GM10248 (cell line): Measurements from ENCODE around the gene ANKRD65.

Experiments used
- CTCF ChIA-PET: fragments of 300-600 bp; sonication (Branson Sonifier 250); formaldehyde crosslinking; extraction: SDS; loops from one replicate; lab custom pipeline; 2021; ENCODE audit warnings: antibody characterized with exemption; lab: Yijun Ruan, JAX
- POLR2A ChIA-PET: fragments of 350-650 bp; sonication (Branson Sonifier 250); formaldehyde crosslinking; extraction: SDS; loops from one replicate; lab custom pipeline; 2020; ENCODE audit warnings: antibody characterized with exemption; lab: Yijun Ruan, JAX
- DNase-seq: peaks from one replicate; pipeline ENCODE4 v3.0.0; 2012; ENCODE audit errors: extremely low spot score
- CTCF ChIP-seq: IDR thresholded peaks from 2 replicates; pipeline ENCODE4 v1.5.1; 2012; ENCODE audit warnings: mild to moderate bottlenecking, low read depth; ENCODE audit errors: extremely low read depth, missing control alignments, control extremely low read depth

Gene ANKRD65

GRCh38 chr1:1395166-1395565, 25.9 kb downstream of the ANKRD65 start:
- ChIA-PET POLR2A (no interaction called here), CTCF (interaction anchor here (1.3 kb wide), 1 partner anchor 45 kb away, joined by 3 read pairs; no protein-coding TSS in a partner anchor)
- DNase-seq, result no peak
- TF ChIP-seq CTCF, result no peak

- POLR2A ChIA-PET, result no interaction called here
- CTCF ChIA-PET, result no interaction called here
- no peak for DNase-seq
- no peak for TF ChIP-seq CTCF
Observed at GRCh38 chr1:1394116-1394515, 27.0 kb downstream of the ANKRD65 start.

- TF ChIP-seq CTCF, result no peak
- no peak for DNase-seq
- ChIA-PET CTCF (no interaction called here), POLR2A (no interaction called here)
Observed at GRCh38 chr1:1393428-1393827, 27.6 kb downstream of the ANKRD65 start.

GRCh38 chr1:1393014-1393413, 28.1 kb downstream of the ANKRD65 start:
- DNase-seq, result no peak
- TF ChIP-seq CTCF, result no peak
- ChIA-PET POLR2A (no interaction called here), CTCF (interaction anchor here (2.2 kb wide), 1 partner anchor 21 kb away, joined by 5 read pairs; no protein-coding TSS in a partner anchor)

GRCh38 chr1:1391225-1391624, 29.9 kb downstream of the ANKRD65 start:
- CTCF ChIA-PET, result interaction anchor here (1.0 to 2.2 kb wide), 7 partner anchors 9 to 113 kb away, joined by 3 to 6 read pairs (median 3); partner anchors contain the start of gene AURKAIP1
- POLR2A ChIA-PET, result no interaction called here
- DNase-seq, result no peak
- no peak for TF ChIP-seq CTCF

- ChIA-PET CTCF (interaction anchor here (1.0 to 1.5 kb wide), 3 partner anchors 10 to 16 kb away, joined by 3 to 6 read pairs (median 4); partner anchors contain the start of gene AURKAIP1), POLR2A (no interaction called here)
- TF ChIP-seq CTCF, result no peak
- DNase-seq, result no peak
Observed at GRCh38 chr1:1390675-1391074, 30.4 kb downstream of the ANKRD65 start.

GRCh38 chr1:1388078-1388472, 33.0 kb downstream of the ANKRD65 start:
- no peak for DNase-seq
- POLR2A ChIA-PET, result interaction anchor here (1.5 kb wide), 1 partner anchor 11 kb away, joined by 8 read pairs; the partner anchor contains the start of gene CCNL2
- CTCF ChIA-PET, result interaction anchor here (1.2 to 2.8 kb wide), 2 partner anchors 10 to 11 kb away, joined by 4 to 10 read pairs; partner anchors contain the start of gene CCNL2
- TF ChIP-seq CTCF, result no peak
